Naive B cell (primary cell): ENCODE results near the gene ATG16L2. TPM values are rescaled to one million over a fixed set of nuclear protein-coding genes. Genes with fewer than 3 reads are reported as not detected.
A peak's percentile ranks its signal among the peaks of the same experiment; 100 is the strongest.

ENCODE experiments used
- ATAC-seq, 2 donors: fragments of 150-1000 bp; cut with Tn5 transposase; 2 replicates each; pipeline ENCODE4 v1.10.0; 2021; ENCODE audit warnings: low read depth in 2 of 2, mild to moderate bottlenecking in 2 of 2, moderate library complexity in 2 of 2
- DNase-seq: peaks from one replicate; pipeline ENCODE4 v3.0.0; 2022
- H3K27ac Mint-ChIP-seq, 6 donors: one replicate each; pipeline ENCODE4 v1.8.0; 2020 to 2022; ENCODE audit warnings: mild to moderate bottlenecking in 6 of 6, mixed read lengths in 6 of 6, moderate library complexity in 5 of 6, inconsistent platforms in 2 of 6
- H3K27me3 Mint-ChIP-seq, 3 donors: one replicate each; pipeline ENCODE4 v1.8.0; 2021 to 2022; ENCODE audit warnings: mixed read lengths in 3 of 3, mild to moderate bottlenecking in 1 of 3
- H3K36me3 Mint-ChIP-seq, 2 donors: one replicate each; pipeline ENCODE4 v1.8.0; 2020 to 2022; ENCODE audit warnings: mixed read lengths in 2 of 2, inconsistent platforms in 1 of 2, mild to moderate bottlenecking in 1 of 2
- H3K4me1 Mint-ChIP-seq, 3 donors: one replicate each; pipeline ENCODE4 v1.8.0; 2020 to 2022; ENCODE audit warnings: mixed read lengths in 3 of 3, inconsistent platforms in 1 of 3, mild to moderate bottlenecking in 1 of 3, moderate library complexity in 1 of 3
- H3K4me3 Mint-ChIP-seq, 8 donors: one replicate each; pipeline ENCODE4 v1.8.0; 2020 to 2022; ENCODE audit warnings: mild to moderate bottlenecking in 8 of 8, mixed read lengths in 8 of 8, moderate library complexity in 8 of 8, inconsistent platforms in 2 of 8
- H3K9me3 Mint-ChIP-seq, 7 donors: one replicate each; pipeline ENCODE4 v1.8.0; 2020 to 2022; ENCODE audit warnings: mixed read lengths in 7 of 7, mild to moderate bottlenecking in 5 of 7, inconsistent platforms in 2 of 7, moderate library complexity in 1 of 7
- polyA plus RNA-seq, 6 donors: library from polyadenylated mRNA; unstranded; fragments of 300-500 nt; fragmentation: Illumina TruSeq; gene quantifications; one replicate each; pipeline ENCODE4 v1.2.3, GENCODE V29; 2021; ENCODE audit warnings: low read depth in 6 of 6

ATG16L2 gene
- polyA plus RNA-seq, 6 donors from 2014 or later = 19.1 to 35.5 (median 21.3) TPM

- H3K36me3 Mint-ChIP-seq = peaks cover 19 to 27% of the 10 kb centered on the region in 2 donors
- no peak for DNase-seq
- H3K4me3 Mint-ChIP-seq = no peak overlapping the region
- peaks cover 12 to 21% (median 12%) of the 10 kb centered on the region in 3 donors for H3K4me1 Mint-ChIP-seq
- peak overlapping the region in 2 of 6 donors; percentile 47 to 66 for H3K27ac Mint-ChIP-seq
- H3K27me3 Mint-ChIP-seq = no peaks in the 10 kb centered on the region
- H3K9me3 Mint-ChIP-seq = peaks cover 0 to 3% (median 0%) of the 10 kb centered on the region in 7 donors
- no peak for ATAC-seq
These were observed 45.8 kb downstream of the ATG16L2 start for GRCh38 chr11:72860010-72860409.

- DNase-seq (no peak), ATAC-seq (no peak)
- Mint-ChIP-seq H3K27ac (peak overlapping the region in 3 of 6 donors; percentile 54 to 66 (median 59)), H3K36me3 (peaks cover 19 to 27% of the 10 kb centered on the region in 2 donors), H3K4me1 (peaks cover 12 to 21% (median 16%) of the 10 kb centered on the region in 3 donors), H3K27me3 (no peaks in the 10 kb centered on the region), H3K4me3 (no peak overlapping the region), H3K9me3 (peaks cover 0 to 3% (median 0%) of the 10 kb centered on the region in 7 donors)
These were observed 46.4 kb downstream of the ATG16L2 start for GRCh38 chr11:72860592-72860991.

- Mint-ChIP-seq H3K4me3 (no peak overlapping the region), H3K36me3 (peaks cover 28 to 31% of the 10 kb centered on the region in 2 donors), H3K27ac (peak overlapping the region in 4 of 6 donors; percentile 28 to 56 (median 54)), H3K27me3 (no peaks in the 10 kb centered on the region), H3K4me1 (peaks cover 12 to 27% (median 18%) of the 10 kb centered on the region in 3 donors), H3K9me3 (peaks cover 0 to 3% (median 0%) of the 10 kb centered on the region in 7 donors)
- no peak for DNase-seq
- no peak for ATAC-seq
These were observed 48.9 kb downstream of the ATG16L2 start for GRCh38 chr11:72863091-72863490.

GRCh38 chr11:72863916-72864315, 49.7 kb downstream of the ATG16L2 start:
- Mint-ChIP-seq H3K4me3 (no peak overlapping the region), H3K9me3 (no peaks in the 10 kb centered on the region), H3K4me1 (peaks cover 12 to 19% (median 18%) of the 10 kb centered on the region in 3 donors), H3K27me3 (no peaks in the 10 kb centered on the region), H3K27ac (peak overlapping the region in 5 of 6 donors; percentile 4 to 83 (median 73)), H3K36me3 (peaks cover 25 to 27% of the 10 kb centered on the region in 2 donors)
- DNase-seq (no peak), ATAC-seq (no peak)

GRCh38 chr11:72864702-72865655, 50.8 kb downstream of the ATG16L2 start:
- H3K4me3 Mint-ChIP-seq = no peak overlapping the region
- peak overlapping the region in 5 of 6 donors; percentile 12 to 91 (median 81) for H3K27ac Mint-ChIP-seq
- peaks cover 25% of the 10 kb centered on the region in 2 donors for H3K36me3 Mint-ChIP-seq
- no peaks in the 10 kb centered on the region for H3K27me3 Mint-ChIP-seq
- H3K4me1 Mint-ChIP-seq = peaks cover 17 to 24% (median 21%) of the 10 kb centered on the region in 3 donors
- no peaks in the 10 kb centered on the region for H3K9me3 Mint-ChIP-seq
- ATAC-seq = no peak
- no peak for DNase-seq

GRCh38 chr11:72867970-72868369, 53.8 kb downstream of the ATG16L2 start:
- Mint-ChIP-seq H3K4me1 (peaks cover 19 to 30% (median 29%) of the 10 kb centered on the region in 3 donors), H3K27me3 (no peaks in the 10 kb centered on the region), H3K36me3 (peaks cover 25 to 38% of the 10 kb centered on the region in 2 donors), H3K9me3 (no peaks in the 10 kb centered on the region), H3K4me3 (no peak overlapping the region), H3K27ac (peak overlapping the region in 3 of 6 donors; percentile 6 to 18 (median 12))
- DNase-seq = no peak
- no peak for ATAC-seq

- DNase-seq (no peak), ATAC-seq (no peak)
- peak overlapping the region in 1 of 8 donors; percentile 17 for H3K4me3 Mint-ChIP-seq
- no peaks in the 10 kb centered on the region for H3K9me3 Mint-ChIP-seq
- no peaks in the 10 kb centered on the region for H3K27me3 Mint-ChIP-seq
- peaks cover 17 to 38% of the 10 kb centered on the region in 2 donors for H3K36me3 Mint-ChIP-seq
- H3K4me1 Mint-ChIP-seq = peaks cover 12 to 25% (median 24%) of the 10 kb centered on the region in 3 donors
- H3K27ac Mint-ChIP-seq = peak overlapping the region in 5 of 6 donors; percentile 30 to 90 (median 74)
These were observed 55.6 kb downstream of the ATG16L2 start for GRCh38 chr11:72869831-72870230.

- H3K36me3 Mint-ChIP-seq = peaks cover 17 to 38% of the 10 kb centered on the region in 2 donors
- no peaks in the 10 kb centered on the region for H3K27me3 Mint-ChIP-seq
- ATAC-seq (no peak), DNase-seq (no peak)
- no peak overlapping the region for H3K4me3 Mint-ChIP-seq
- H3K9me3 Mint-ChIP-seq = no peaks in the 10 kb centered on the region
- peaks cover 20 to 29% (median 22%) of the 10 kb centered on the region in 3 donors for H3K4me1 Mint-ChIP-seq
- peak overlapping the region in 3 of 6 donors; percentile 7 to 81 (median 54) for H3K27ac Mint-ChIP-seq
These were observed 56.9 kb downstream of the ATG16L2 start for GRCh38 chr11:72871119-72871518.

- ATAC-seq = no peak
- no peak overlapping the region for H3K4me3 Mint-ChIP-seq
- H3K27me3 Mint-ChIP-seq = no peaks in the 10 kb centered on the region
- no peaks in the 10 kb centered on the region for H3K9me3 Mint-ChIP-seq
- peaks cover 18 to 21% (median 19%) of the 10 kb centered on the region in 3 donors for H3K4me1 Mint-ChIP-seq
- peaks cover 11 to 33% of the 10 kb centered on the region in 2 donors for H3K36me3 Mint-ChIP-seq
- DNase-seq = no peak
- peak overlapping the region in 3 of 6 donors; percentile 26 to 86 (median 60) for H3K27ac Mint-ChIP-seq
These were observed 57.8 kb downstream of the ATG16L2 start for GRCh38 chr11:72872012-72872411.

GRCh38 chr11:72875736-72876135, 61.5 kb downstream of the ATG16L2 start:
- Mint-ChIP-seq H3K27ac (peak overlapping the region in 4 of 6 donors; percentile 43 to 88 (median 84)), H3K27me3 (no peaks in the 10 kb centered on the region), H3K4me1 (peaks cover 17 to 22% (median 17%) of the 10 kb centered on the region in 3 donors), H3K4me3 (no peak overlapping the region), H3K36me3 (peaks cover 12 to 19% of the 10 kb centered on the region in 2 donors), H3K9me3 (no peaks in the 10 kb centered on the region)
- DNase-seq (no peak), ATAC-seq (no peak)

- ATAC-seq = no peak
- Mint-ChIP-seq H3K36me3 (peaks cover 12 to 23% of the 10 kb centered on the region in 2 donors), H3K27me3 (no peaks in the 10 kb centered on the region), H3K27ac (peak overlapping the region in 5 of 6 donors; percentile 11 to 88 (median 83)), H3K9me3 (peaks cover 0 to under 1% (median 0%) of the 10 kb centered on the region in 7 donors), H3K4me1 (peaks cover 17 to 26% (median 21%) of the 10 kb centered on the region in 3 donors), H3K4me3 (no peak overlapping the region)
- no peak for DNase-seq
These were observed 61.9 kb downstream of the ATG16L2 start for GRCh38 chr11:72876147-72876546.
